HFFc6 (cell line): ENCODE results near the gene CFAP20DC. TPM values are rescaled to one million over a fixed set of nuclear protein-coding genes. Genes with fewer than 3 reads are reported as not detected.
A peak's percentile ranks its signal among the peaks of the same experiment; 100 is the strongest.

Experiments
- DNase-seq: peaks from one replicate; pipeline ENCODE4 v3.0.0-alpha.2; 2018
- H3K27ac Mint-ChIP-seq: 2 replicates; pipeline ENCODE4 v1.8.0; 2020; ENCODE audit warnings: mild to moderate bottlenecking, mixed read lengths
- H3K27me3 Mint-ChIP-seq: 2 replicates; pipeline ENCODE4 v1.8.0; 2021; ENCODE audit warnings: mild to moderate bottlenecking, moderate library complexity, mixed read lengths; ENCODE audit not compliant: insufficient read depth
- H3K36me3 Mint-ChIP-seq: 2 replicates; pipeline ENCODE4 v1.8.0; 2021; ENCODE audit warnings: low read depth, mixed read lengths
- H3K4me1 Mint-ChIP-seq: 2 replicates; pipeline ENCODE4 v1.8.0; 2020; ENCODE audit warnings: low read depth, mixed read lengths
- H3K4me3 Mint-ChIP-seq: 2 replicates; pipeline ENCODE4 v1.8.0; 2020; ENCODE audit warnings: mild to moderate bottlenecking, moderate library complexity, mixed read lengths
- H3K9me3 Mint-ChIP-seq: 2 replicates; pipeline ENCODE4 v1.8.0; 2020; ENCODE audit warnings: mild to moderate bottlenecking, mixed read lengths
- CTCF ChIP-seq: fragments of 200-600 bp; sonication (generic); IDR thresholded peaks from 2 replicates; pipeline ENCODE4 v1.5.0; 2021; ENCODE audit warnings: antibody characterized with exemption, mild to moderate bottlenecking
- total RNA-seq, 6 experiments: library from RNA; stranded (reverse); fragmentation: NEBNext Ultra II Directional; extraction: Animal tissue kit (Norgen Biotek cat#: 25700); gene quantifications; 2 replicates in 1 of 6; 3 replicates in 5 of 6; pipeline ENCODE4 v1.2.3, GENCODE V29; 2021

Gene CFAP20DC
- total RNA-seq, 6 experiments from 2014 or later, result 1.2 to 2.6 (median 2.1) TPM

- Mint-ChIP-seq H3K36me3 (no peaks in the 10 kb centered on the region), H3K9me3 (no peaks in the 10 kb centered on the region), H3K4me3 (no peak overlapping the region), H3K27me3 (no peaks in the 10 kb centered on the region), H3K4me1 (peaks cover 38% of the 10 kb centered on the region), H3K27ac (no peak overlapping the region)
- no peak for TF ChIP-seq CTCF
- no peak for DNase-seq
Measured at GRCh38 chr3:59001675-59002074, 48.1 kb downstream of the CFAP20DC start.

GRCh38 chr3:58999774-59000160 is 50.1 kb downstream of the CFAP20DC start:
- no peak for TF ChIP-seq CTCF

GRCh38 chr3:58999134-58999773 is 50.6 kb downstream of the CFAP20DC start:
- no peak for TF ChIP-seq CTCF
- H3K27me3 Mint-ChIP-seq, result no peaks in the 10 kb centered on the region
- H3K9me3 Mint-ChIP-seq, result no peaks in the 10 kb centered on the region
- H3K4me1 Mint-ChIP-seq, result peaks cover 53% of the 10 kb centered on the region
- DNase-seq, result peak; percentile 4
- H3K36me3 Mint-ChIP-seq, result no peaks in the 10 kb centered on the region; the same call in 1 of the 2 replicates
- peak overlapping the region; percentile 98 for H3K27ac Mint-ChIP-seq
- peak overlapping the region; percentile 69; the same call in 1 of the 2 replicates for H3K4me3 Mint-ChIP-seq

More at GRCh38 chr3:58999774-59000160, 50.1 kb downstream of the CFAP20DC start:
- H3K4me3 Mint-ChIP-seq, result no peak overlapping the region
- no peaks in the 10 kb centered on the region for H3K27me3 Mint-ChIP-seq
- no peaks in the 10 kb centered on the region for H3K9me3 Mint-ChIP-seq
- H3K4me1 Mint-ChIP-seq, result peaks cover 48% of the 10 kb centered on the region
- peak; percentile 0 for DNase-seq
- no peaks in the 10 kb centered on the region; the same call in 1 of the 2 replicates for H3K36me3 Mint-ChIP-seq
- H3K27ac Mint-ChIP-seq, result peak overlapping the region; percentile 98

- peak overlapping the region; percentile 98 for H3K27ac Mint-ChIP-seq
Measured at GRCh38 chr3:58998476-58999117, 51.2 kb downstream of the CFAP20DC start.

GRCh38 chr3:58996730-58997129 is 53.1 kb downstream of the CFAP20DC start:
- Mint-ChIP-seq H3K4me3 (no peak overlapping the region), H3K27ac (0 out of 2 replicates have a peak overlapping the region, but pooled peaks have one; percentile 16), H3K9me3 (no peaks in the 10 kb centered on the region), H3K4me1 (peaks cover 69% of the 10 kb centered on the region), H3K36me3 (no peaks in the 10 kb centered on the region; the same call in 1 of the 2 replicates), H3K27me3 (no peaks in the 10 kb centered on the region)
- no peak for TF ChIP-seq CTCF
- no peak for DNase-seq

More at GRCh38 chr3:58998476-58999117, 51.2 kb downstream of the CFAP20DC start:
- DNase-seq, result peak; percentile 97
- H3K4me1 Mint-ChIP-seq, result peaks cover 60% of the 10 kb centered on the region
- no peak for TF ChIP-seq CTCF
- H3K36me3 Mint-ChIP-seq, result no peaks in the 10 kb centered on the region; the same call in 1 of the 2 replicates
- H3K9me3 Mint-ChIP-seq, result no peaks in the 10 kb centered on the region
- no peaks in the 10 kb centered on the region for H3K27me3 Mint-ChIP-seq
- peak overlapping the region; percentile 69 for H3K4me3 Mint-ChIP-seq
